GM20431 (cell line): ENCODE results near the gene EXD3.

Experiments used
- in situ Hi-C: fragments of 300-500 bp; cut with MseI, MboI; formaldehyde crosslinking; loops from one replicate; pipeline ENCODE4 v1.15.0; 2020; ENCODE audit warnings: low sequenced_read_pairs; ENCODE audit not compliant: unreplicated experiment

Gene EXD3

DNA sequence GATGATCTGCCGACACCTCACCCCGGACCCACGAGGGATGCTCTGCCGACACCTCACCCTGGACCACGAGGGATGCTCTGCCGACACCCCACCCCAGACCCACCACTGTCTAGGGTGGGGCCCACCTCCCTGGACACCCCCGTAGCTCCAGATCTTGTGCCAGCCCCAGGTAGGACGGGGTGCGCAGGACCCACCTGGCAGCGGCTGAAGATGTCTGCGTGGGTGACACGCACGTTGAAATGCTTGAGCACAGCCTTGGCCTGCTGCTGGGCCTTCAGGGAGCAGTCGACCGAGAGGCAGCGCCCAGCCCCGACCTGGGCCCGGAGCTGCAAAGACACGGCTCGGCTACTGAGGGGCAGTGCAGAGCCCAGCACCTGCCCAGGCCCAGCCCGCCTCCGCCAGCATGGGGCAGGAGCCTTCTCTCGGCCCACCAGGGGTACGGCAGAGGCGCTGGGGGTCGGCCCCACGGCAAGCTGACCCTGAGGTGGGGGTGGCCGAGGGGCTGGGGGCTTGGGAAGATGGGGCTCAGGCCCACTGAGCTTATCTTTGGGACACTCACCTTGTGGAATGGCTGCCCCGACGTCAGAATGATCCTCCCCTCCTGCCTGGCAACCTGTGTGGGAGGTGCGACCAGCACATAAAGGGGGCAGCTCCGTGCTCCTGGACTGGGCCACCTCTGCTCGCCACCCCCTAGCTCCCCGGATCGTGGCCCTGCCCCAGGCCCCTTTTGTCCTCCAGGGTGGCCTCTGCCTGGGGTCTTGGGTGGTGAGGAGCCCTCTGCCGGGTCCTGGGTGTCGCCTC is 99.2 kb downstream of the EXD3 start:
- in situ Hi-C loops = no loop called here

DNA sequence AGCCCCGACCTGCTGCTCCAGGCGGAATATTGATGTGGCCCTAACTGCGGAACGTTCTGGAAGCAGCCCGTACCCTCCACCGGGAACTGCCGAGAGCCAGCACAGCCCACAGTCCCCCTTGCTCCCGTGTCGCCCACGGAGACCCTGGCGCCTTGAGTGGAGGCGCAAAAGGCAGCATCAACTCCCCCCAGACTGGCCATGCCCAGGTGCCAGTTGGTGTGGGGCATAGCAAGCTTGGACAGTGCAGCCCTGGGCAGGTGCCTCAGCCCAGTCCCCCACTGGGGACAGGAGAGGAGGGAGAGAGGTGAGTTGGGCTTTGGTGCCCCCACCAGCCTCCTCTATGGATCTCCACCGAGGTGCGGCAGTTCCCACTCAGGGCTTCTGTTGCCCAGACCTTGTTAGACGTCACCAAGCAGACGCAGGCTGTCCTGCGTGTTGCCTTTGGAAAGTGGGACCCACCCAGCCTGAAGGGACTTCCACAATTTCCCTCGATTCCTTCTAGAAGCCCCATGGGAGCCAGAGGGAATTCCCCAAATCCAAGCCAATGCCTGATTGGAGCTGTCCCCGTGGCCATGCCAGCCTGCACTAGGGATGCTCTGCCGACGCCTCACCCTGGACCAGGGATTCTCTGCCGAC is 101.1 kb downstream of the EXD3 start:
- in situ Hi-C loops = no loop called here

GRCh38 chr9:137320555-137321384 is 102.2 kb downstream of the EXD3 start:
- in situ Hi-C loops = no loop called here

- in situ Hi-C loops = no loop called here
Measured at GRCh38 chr9:137319739-137320551, 103.0 kb downstream of the EXD3 start.

DNA sequence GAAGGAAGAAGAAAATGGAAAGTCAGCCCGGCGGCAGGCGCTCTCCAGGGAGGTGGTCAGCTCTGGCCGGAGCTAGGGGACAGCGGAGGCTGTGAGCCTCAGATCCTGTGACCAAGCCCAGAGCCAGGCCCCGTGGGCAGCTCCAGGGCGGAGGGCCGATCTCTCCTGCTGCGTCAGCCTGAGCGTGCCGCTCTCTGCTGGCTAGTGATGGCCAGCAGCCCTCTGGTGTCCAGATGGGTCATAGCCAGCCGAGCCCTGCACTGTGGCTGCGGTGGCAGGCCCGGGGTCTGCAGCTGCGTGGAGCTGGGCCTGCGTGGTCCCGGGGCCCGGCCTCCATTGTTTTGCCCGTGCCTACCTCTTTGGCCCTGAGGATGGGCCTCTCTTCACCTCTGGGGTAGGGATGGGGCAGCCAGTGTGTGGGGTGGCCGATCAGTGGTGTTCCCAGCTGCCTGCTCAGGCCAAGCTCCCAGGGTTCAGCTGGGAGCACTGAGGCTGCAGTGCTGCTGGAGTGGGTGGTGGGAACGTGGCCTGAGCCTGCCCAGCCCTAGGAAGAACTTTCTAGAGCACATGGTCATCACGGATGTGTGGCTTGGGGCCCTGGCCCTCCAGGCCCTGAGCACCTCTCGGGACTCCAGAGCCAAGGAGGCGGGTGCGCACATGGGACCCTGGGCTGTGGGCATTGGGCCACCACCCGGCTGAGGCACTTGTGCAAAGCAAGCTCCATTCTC is 103.8 kb downstream of the EXD3 start:
- in situ Hi-C loops = no loop called here

DNA sequence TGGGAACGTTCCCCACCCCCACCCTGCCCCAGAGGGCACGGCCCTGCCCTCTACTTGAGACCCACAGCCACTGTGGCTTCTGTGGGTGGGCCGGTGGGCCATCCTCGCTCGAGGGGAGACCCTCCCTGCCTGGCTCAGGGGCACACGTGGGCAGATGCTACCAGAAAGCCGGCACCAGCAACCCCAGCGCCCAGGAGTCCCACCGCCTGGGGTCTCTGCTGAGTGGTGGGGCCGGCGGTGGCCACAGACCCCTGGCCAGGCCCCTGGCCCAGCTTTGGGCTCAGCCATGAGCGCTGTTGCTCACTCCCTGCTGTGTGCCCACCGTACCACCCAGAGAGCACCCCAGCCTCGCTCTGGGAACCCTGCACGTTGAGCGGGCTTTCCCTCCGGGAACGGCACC is 104.4 kb downstream of the EXD3 start:
- in situ Hi-C loops = no loop called here

DNA sequence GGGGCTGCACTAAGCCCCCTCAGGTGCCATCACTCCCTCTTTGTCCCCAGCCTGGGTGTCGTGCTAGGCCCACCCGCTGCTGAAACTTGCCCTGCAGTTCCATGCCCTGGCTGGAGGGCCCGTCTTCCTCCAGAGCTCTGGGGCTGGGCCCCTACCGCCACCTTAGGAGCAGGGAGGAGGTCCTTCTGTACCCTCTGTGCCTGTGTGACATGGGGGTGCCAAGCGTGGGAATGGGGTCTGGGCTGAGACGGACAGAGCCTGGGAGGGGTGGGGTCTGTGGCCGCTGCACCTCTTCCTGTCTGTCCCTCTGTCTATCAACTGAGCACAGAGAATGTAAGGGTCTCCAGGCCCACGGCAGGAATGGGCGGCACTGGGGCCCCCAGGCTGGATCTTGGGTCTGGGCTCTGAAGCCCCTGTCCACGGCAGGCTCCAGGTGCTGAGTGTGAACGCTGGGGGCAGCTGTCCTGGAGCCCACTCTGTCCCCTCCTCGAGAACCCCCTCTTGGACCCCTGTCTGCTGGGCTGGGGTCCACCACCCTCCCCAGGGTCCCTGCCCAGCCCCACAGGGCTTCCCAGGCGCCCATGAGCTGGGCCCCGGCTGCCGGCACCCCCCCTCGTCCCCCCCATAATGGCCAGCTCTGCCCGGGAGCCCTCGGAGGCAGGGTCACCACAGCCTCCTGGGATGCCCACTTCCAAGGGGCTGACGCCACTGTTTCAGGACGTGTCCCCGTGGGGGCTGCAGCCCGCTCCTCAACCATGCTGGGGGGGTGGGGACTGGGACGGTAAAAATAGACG is 105.0 kb downstream of the EXD3 start:
- in situ Hi-C loops = no loop called here

- in situ Hi-C loops = no loop called here
Measured at GRCh38 chr9:137317021-137317717, 105.8 kb downstream of the EXD3 start.

GRCh38 chr9:137316012-137316981 is 106.7 kb downstream of the EXD3 start:
- in situ Hi-C loops = no loop called here

- in situ Hi-C loops = no loop called here
Measured at GRCh38 chr9:137315581-137316011, 107.4 kb downstream of the EXD3 start.

GRCh38 chr9:137314561-137315560 is 108.1 kb downstream of the EXD3 start:
- in situ Hi-C loops = no loop called here

- in situ Hi-C loops = no loop called here
Measured at GRCh38 chr9:137313956-137314560, 108.9 kb downstream of the EXD3 start.

DNA sequence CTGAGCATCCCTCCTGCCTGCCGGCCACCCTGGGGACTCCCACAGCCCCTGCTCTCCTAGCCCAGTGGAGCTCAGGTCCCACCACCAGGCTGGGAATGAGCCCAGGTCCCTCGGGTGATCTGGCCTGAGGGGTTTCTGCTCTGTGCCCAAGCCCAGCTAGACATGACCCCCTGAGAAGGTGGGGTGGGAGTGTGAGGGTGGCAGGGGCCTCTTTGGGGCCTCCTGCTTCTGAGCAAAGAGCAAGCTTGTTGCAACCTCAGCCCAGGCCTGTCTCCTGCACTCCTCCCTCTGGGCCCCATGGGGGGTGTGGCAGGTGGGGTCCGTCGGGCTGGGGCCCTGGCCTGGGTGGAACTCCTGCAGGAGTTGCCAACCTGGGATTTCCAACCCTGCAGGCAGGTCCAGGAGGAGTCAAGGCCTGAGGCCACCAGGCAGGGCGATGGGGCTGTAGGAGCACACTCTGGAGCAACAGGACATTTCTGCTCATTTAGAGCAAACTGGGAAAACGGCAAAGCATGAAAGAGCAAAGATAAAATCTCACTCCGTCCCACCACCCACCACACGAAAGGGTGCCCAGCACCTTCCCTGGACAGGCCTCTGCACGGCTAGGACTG is 109.5 kb downstream of the EXD3 start:
- in situ Hi-C loops = no loop called here

GRCh38 chr9:137312852-137313325 is 110.1 kb downstream of the EXD3 start:
- in situ Hi-C loops = no loop called here
